Transverse colon (tissue), 4 donors: ENCODE results near the gene OVAAL.

Experiments used
- CTCF ChIP-seq, 5 experiments: fragments of 200-600 bp in 3 of 5; fragments of 450-650 bp in 2 of 5; sonication (generic) in 3 of 5; IDR thresholded peaks; 1 replicate in 2 of 5; 2 replicates in 3 of 5; pipeline ENCODE4 v1.5.1; 2016 to 2017; ENCODE audit warnings: antibody characterized with exemption in 5 of 5, inconsistent platforms in 3 of 5, mild to moderate bottlenecking in 2 of 5, moderate library complexity in 1 of 5
- EP300 ChIP-seq: sonication (generic); formaldehyde crosslinking; IDR thresholded peaks from one replicate; pipeline ENCODE4 v1.6.1; 2017; ENCODE audit warnings: antibody characterized with exemption, low read depth
- POLR2A ChIP-seq: fragments of 450-650 bp; IDR thresholded peaks from one replicate; pipeline ENCODE4 v1.6.1; 2016; ENCODE audit warnings: antibody characterized with exemption, mild to moderate bottlenecking, moderate library complexity
- POLR2AphosphoS5 ChIP-seq, 3 donors: sonication (generic); formaldehyde crosslinking; IDR thresholded peaks; one replicate each; pipeline ENCODE4 v1.6.1; 2016; ENCODE audit warnings: antibody characterized with exemption in 3 of 3

DNA sequence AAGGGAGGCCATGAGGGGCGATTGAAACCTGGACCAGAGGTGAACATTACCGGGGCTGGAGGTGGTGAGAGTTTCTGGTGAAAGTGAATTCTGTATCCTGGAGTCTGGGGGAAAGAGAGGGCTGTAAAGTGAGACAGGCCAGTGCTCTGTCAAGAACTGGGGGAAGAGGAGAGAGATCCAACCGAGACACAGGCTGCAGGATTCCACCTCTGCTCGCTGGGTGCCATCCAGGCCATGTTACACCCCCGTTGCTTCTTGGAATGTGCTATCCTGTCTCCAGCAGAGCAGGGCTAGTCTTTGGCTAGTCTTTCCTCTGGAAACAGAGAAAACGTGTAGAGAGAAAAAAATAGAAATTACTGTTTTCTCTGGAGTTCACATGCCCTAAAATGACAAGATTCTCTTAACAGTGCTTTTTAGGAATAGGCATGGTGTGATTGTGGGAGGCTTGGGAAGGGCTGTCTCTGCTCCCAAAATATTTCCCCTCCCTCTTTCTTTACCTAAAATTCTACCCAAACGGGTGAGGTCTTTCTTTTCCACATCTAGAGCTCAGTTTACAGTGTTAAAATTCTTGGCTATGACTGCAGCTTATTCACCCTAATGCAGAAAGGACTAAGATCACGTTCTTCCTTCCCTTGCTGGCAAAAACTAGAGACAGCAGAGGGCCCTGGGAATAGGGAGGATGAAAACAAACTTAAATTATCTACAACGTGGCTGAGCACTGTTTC, 16.5 kb upstream of the OVAAL start:
- TF ChIP-seq CTCF (IDR thresholded peaks at IDR 0.05) (no peak), EP300 (no peak), POLR2A (no peak), POLR2AphosphoS5 (IDR thresholded peaks at IDR 0.05) (no peak)
